ENCODE data around the gene C1GALT1. TPM values are rescaled to one million over a fixed set of nuclear protein-coding genes. Genes with fewer than 3 reads are reported as not detected.
A peak's percentile ranks its signal among the peaks of the same experiment; 100 is the strongest.

Gene C1GALT1
- total and polyA plus RNA-seq, 2 donors (not counting 1 experiment from before 2014, with no cell fraction given) = 12.4 to 66.8 TPM

DNA sequence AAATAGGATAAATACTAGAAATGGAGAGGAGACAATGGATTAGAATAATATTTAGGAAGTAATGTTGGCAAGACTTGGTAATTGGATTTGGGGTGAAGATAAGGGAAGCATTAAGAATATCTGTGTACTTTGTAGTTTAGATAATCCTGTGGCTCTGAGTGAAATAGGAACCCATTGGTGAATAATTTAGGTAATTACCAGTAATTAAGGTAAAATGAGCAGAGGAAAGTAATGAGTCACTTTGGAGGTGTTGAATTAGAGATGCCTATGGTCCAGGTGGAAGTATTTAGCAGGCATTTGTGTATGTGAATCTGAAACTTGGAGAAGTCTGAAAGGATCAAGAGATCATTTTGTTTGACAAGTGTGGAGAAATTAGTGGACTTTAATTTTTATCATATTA lies 5.7 kb downstream of the C1GALT1 start:
- H3K36me3 ChIP-seq (replicated peaks in 1 of 2; ENCODE audit: control extremely low read depth in 1 of 2, control insufficient read depth in 1 of 2, extremely low read depth in 1 of 2, insufficient read depth in 2 of 2, low read length in 1 of 2) = peaks cover 0 to 14% of the 10 kb centered on the region in 2 experiments
- no peak overlapping the region for H3K27ac Mint-ChIP-seq
- H4K20me1 ChIP-seq (ENCODE audit: control insufficient read depth, insufficient read depth, low read length, poor library complexity, severe bottlenecking) = peaks cover 31% of the 10 kb centered on the region
- CTCF ChIA-PET = interaction anchor here (1.1 kb wide), 1 partner anchor 349 kb away, joined by 3 read pairs; no protein-coding TSS in a partner anchor
- H3K9me3 Mint-ChIP-seq (ENCODE audit: insufficient read depth) = peaks cover 5% of the 10 kb centered on the region
- H3K4me2 ChIP-seq (replicated peaks; ENCODE audit: low read depth, low read length, poor library complexity, severe bottlenecking) = no peak overlapping the region
- ATAC-seq (ENCODE audit: low read depth) (no peak), DNase-seq (no peak)
- H3K27me3 Mint-ChIP-seq = no peaks in the 10 kb centered on the region
- no peak for TF ChIP-seq EZH2 (IDR thresholded peaks at IDR 0.05; ENCODE audit: borderline replicate concordance, insufficient read depth, low read depth, low read length, poor library complexity, severe bottlenecking)
- TF ChIP-seq, protein P1, sequence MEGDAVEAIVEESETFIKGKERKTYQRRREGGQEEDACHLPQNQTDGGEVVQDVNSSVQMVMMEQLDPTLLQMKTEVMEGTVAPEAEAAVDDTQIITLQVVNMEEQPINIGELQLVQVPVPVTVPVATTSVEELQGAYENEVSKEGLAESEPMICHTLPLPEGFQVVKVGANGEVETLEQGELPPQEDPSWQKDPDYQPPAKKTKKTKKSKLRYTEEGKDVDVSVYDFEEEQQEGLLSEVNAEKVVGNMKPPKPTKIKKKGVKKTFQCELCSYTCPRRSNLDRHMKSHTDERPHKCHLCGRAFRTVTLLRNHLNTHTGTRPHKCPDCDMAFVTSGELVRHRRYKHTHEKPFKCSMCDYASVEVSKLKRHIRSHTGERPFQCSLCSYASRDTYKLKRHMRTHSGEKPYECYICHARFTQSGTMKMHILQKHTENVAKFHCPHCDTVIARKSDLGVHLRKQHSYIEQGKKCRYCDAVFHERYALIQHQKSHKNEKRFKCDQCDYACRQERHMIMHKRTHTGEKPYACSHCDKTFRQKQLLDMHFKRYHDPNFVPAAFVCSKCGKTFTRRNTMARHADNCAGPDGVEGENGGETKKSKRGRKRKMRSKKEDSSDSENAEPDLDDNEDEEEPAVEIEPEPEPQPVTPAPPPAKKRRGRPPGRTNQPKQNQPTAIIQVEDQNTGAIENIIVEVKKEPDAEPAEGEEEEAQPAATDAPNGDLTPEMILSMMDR (IDR thresholded peaks at IDR 0.05) = no peak
- peaks cover 95% of the 10 kb centered on the region for H3K79me2 ChIP-seq (ENCODE audit: control insufficient read depth, insufficient read depth, low read length)
- no peak overlapping the region for H3K4me3 Mint-ChIP-seq
- H3K4me1 Mint-ChIP-seq = peaks cover 50% of the 10 kb centered on the region
- intact Hi-C loops (cut with micrococcal nuclease) = no loop called here
- H3K27ac ChIP-seq (ENCODE audit: low read length in 2 of 2) = peak overlapping the region in 1 of 2 donors; percentile 50
- POLR2A ChIA-PET = no interaction called here
- H3K27me3 ChIP-seq (replicated peaks in 1 of 4; ENCODE audit: control extremely low read depth in 1 of 4, control insufficient read depth in 3 of 4, insufficient read depth in 4 of 4, low read length in 3 of 4) = no peaks in the 10 kb centered on the region
- no peak overlapping the region for H3K9ac ChIP-seq (ENCODE audit: low read length)
- peaks cover 0 to 3% (median under 1%) of the 10 kb centered on the region in 3 donors for H3K9me3 ChIP-seq (ENCODE audit: control extremely low read depth in 1 of 3, control insufficient read depth in 2 of 3, insufficient read depth in 1 of 3, low read length in 2 of 3)
- no peak overlapping the region for H2AFZ ChIP-seq (ENCODE audit: insufficient read depth, low read depth, low read length, poor library complexity, severe bottlenecking)
- H3K4me1 ChIP-seq (ENCODE audit: control insufficient read depth in 2 of 2, insufficient read depth in 2 of 2, low read length in 2 of 2) = peaks cover 18 to 42% of the 10 kb centered on the region in 2 donors
- no peak overlapping the region for H3K4me3 ChIP-seq (ENCODE audit: control extremely low read depth in 1 of 5, extremely low read depth in 1 of 5, insufficient read depth in 1 of 5, low read depth in 2 of 5, low read length in 4 of 5)

DNA sequence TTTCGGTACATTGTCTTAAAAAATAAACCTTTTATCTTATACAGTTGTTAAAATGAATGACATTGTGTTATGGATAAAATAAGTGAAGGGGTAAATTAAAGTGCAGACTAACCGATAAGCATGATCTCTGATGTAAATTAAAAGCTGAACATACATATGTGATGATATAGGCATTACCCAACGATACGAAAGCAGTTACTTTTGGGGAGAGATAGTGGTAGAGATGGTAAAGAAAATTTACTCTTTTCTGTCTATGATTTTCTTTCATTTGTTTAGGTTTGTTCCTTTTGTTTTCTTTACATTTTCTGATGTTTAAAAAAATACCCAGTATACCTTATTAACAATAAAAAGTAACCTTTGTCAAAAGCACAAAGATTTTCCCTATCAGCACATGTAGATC lies 6.4 kb downstream of the C1GALT1 start:
- ATAC-seq (ENCODE audit: low read depth) = no peak
- no peak overlapping the region for H3K27ac Mint-ChIP-seq

More for the DNA sequence above, 6.4 kb downstream of the C1GALT1 start:
- Histone ChIP-seq H2AFZ (ENCODE audit: insufficient read depth, low read depth, low read length, poor library complexity, severe bottlenecking) (no peak overlapping the region), H3K4me2 (replicated peaks; ENCODE audit: low read depth, low read length, poor library complexity, severe bottlenecking) (no peak overlapping the region), H3K36me3 (replicated peaks in 1 of 2; ENCODE audit: control extremely low read depth in 1 of 2, control insufficient read depth in 1 of 2, extremely low read depth in 1 of 2, insufficient read depth in 2 of 2, low read length in 1 of 2) (peaks cover 0 to 14% of the 10 kb centered on the region in 2 experiments), H3K27ac (ENCODE audit: low read length in 2 of 2) (no peak overlapping the region), H3K79me2 (ENCODE audit: control insufficient read depth, insufficient read depth, low read length) (peaks cover 95% of the 10 kb centered on the region), H3K9ac (ENCODE audit: low read length) (no peak overlapping the region), H3K4me1 (ENCODE audit: control insufficient read depth in 2 of 2, insufficient read depth in 2 of 2, low read length in 2 of 2) (peaks cover 18 to 43% of the 10 kb centered on the region in 2 donors), H3K27me3 (replicated peaks in 1 of 4; ENCODE audit: control extremely low read depth in 1 of 4, control insufficient read depth in 3 of 4, insufficient read depth in 4 of 4, low read length in 3 of 4) (no peaks in the 10 kb centered on the region), H3K4me3 (ENCODE audit: control extremely low read depth in 1 of 5, extremely low read depth in 1 of 5, insufficient read depth in 1 of 5, low read depth in 2 of 5, low read length in 4 of 5) (no peak overlapping the region), H4K20me1 (ENCODE audit: control insufficient read depth, insufficient read depth, low read length, poor library complexity, severe bottlenecking) (peaks cover 30% of the 10 kb centered on the region), H3K9me3 (ENCODE audit: control extremely low read depth in 1 of 3, control insufficient read depth in 2 of 3, insufficient read depth in 1 of 3, low read length in 2 of 3) (peaks cover 0 to 3% (median 1%) of the 10 kb centered on the region in 3 donors)
- no peak for DNase-seq
- CTCF ChIA-PET = interaction anchor here (1.8 kb wide), 1 partner anchor 353 kb away, joined by 5 read pairs; no protein-coding TSS in a partner anchor
- no CpG with 5 or more reads among the region's 4 CpGs for WGBS (ENCODE audit: insufficient coverage)
- peaks cover 50% of the 10 kb centered on the region for H3K4me1 Mint-ChIP-seq
- no peaks in the 10 kb centered on the region for H3K27me3 Mint-ChIP-seq
- H3K9me3 Mint-ChIP-seq (ENCODE audit: insufficient read depth) = peaks cover 6% of the 10 kb centered on the region
- no peak for TF ChIP-seq EZH2 (IDR thresholded peaks at IDR 0.05; ENCODE audit: borderline replicate concordance, insufficient read depth, low read depth, low read length, poor library complexity, severe bottlenecking)
- TF ChIP-seq, protein P1 (IDR thresholded peaks at IDR 0.05) = no peak
- H3K4me3 Mint-ChIP-seq = no peak overlapping the region
- POLR2A ChIA-PET = no interaction called here
- intact Hi-C loops (cut with micrococcal nuclease) = no loop called here
